PC-3 (cell line): ENCODE data around the gene TAF4. TPM values are rescaled to one million over a fixed set of nuclear protein-coding genes. Genes with fewer than 3 reads are reported as not detected.

Experiments used
- ATAC-seq: fragments of 200-7000 bp; cut with Tn5 transposase; 2 replicates; pipeline ENCODE4 v1.9.1; 2020; ENCODE audit warnings: mild to moderate bottlenecking, moderate library complexity
- BruUV-seq: library from RNA; stranded (reverse); fragments of 400-500 nt; replicated peaks from 2 replicates; lab custom pipeline; 2021; lab: Mats Ljungman, UMichigan
- CTCF ChIA-PET: fragments of 300-600 bp; sonication (Branson Sonifier 250); formaldehyde crosslinking; loops from one replicate; lab custom pipeline; 2022; ENCODE audit warnings: antibody characterized with exemption; lab: Charles Lee
- POLR2A ChIA-PET: fragments of 300-600 bp; sonication (Branson Sonifier 250); formaldehyde crosslinking; loops from one replicate; lab custom pipeline; 2022; ENCODE audit warnings: antibody characterized with exemption; ENCODE audit not compliant: unreplicated experiment; lab: Charles Lee
- DNase-seq: peaks from one replicate; pipeline ENCODE4 v3.0.0-alpha.2; 2015
- H2AFZ ChIP-seq: fragments of 300-600 bp; sonication (generic); 2 replicates; pipeline ENCODE4 v1.6.0; 2016; ENCODE audit warnings: antibody characterized with exemption, low read length
- H3F3A ChIP-seq: fragments of 300-600 bp; sonication (generic); one replicate; pipeline ENCODE4 v1.6.0; 2017; ENCODE audit warnings: antibody characterized with exemption, low read length, control low read depth, mild to moderate bottlenecking; ENCODE audit not compliant: unreplicated experiment
- H3K27ac ChIP-seq: fragments of 300-600 bp; sonication (generic); 2 replicates; pipeline ENCODE4 v1.5.1; 2016; ENCODE audit warnings: mild to moderate bottlenecking, low read length
- H3K27me3 ChIP-seq: fragments of 300-600 bp; sonication (generic); 2 replicates; pipeline ENCODE4 v1.6.1; 2016; ENCODE audit warnings: low read length, mixed read lengths
- H3K36me3 ChIP-seq: fragments of 300-600 bp; sonication (generic); 2 replicates; pipeline ENCODE4 v1.6.1; 2016; ENCODE audit warnings: low read depth, mixed run types, low read length, mixed read lengths
- H3K4me1 ChIP-seq: fragments of 300-600 bp; sonication (generic); 2 replicates; pipeline ENCODE4 v1.5.1; 2016; ENCODE audit warnings: low read length; ENCODE audit not compliant: insufficient read depth
- H3K4me2 ChIP-seq: fragments of 300-600 bp; sonication (generic); 2 replicates; pipeline ENCODE4 v1.6.0; 2016; ENCODE audit warnings: low read length
- H3K4me3 ChIP-seq: fragments of 300-600 bp; sonication (generic); 2 replicates; pipeline ENCODE4 v1.5.1; 2016; ENCODE audit warnings: mild to moderate bottlenecking, low read length, mixed read lengths
- H3K79me2 ChIP-seq: fragments of 300-600 bp; sonication (generic); 2 replicates; pipeline ENCODE4 v1.6.1; 2017; ENCODE audit warnings: low read length, mixed read lengths
- H3K9ac ChIP-seq: fragments of 300-600 bp; sonication (generic); 2 replicates; pipeline ENCODE4 v1.6.0; 2016; ENCODE audit warnings: mild to moderate bottlenecking, low read length
- H3K9me2 ChIP-seq: fragments of 300-600 bp; sonication (generic); replicated peaks from 2 replicates; pipeline ENCODE4 v1.6.1; 2016; ENCODE audit warnings: mixed run types, low read length, mixed read lengths
- H3K9me3 ChIP-seq: fragments of 300-600 bp; sonication (generic); 2 replicates; pipeline ENCODE4 v1.6.1; 2016; ENCODE audit warnings: low read length, mixed read lengths
- H4K20me1 ChIP-seq: fragments of 300-600 bp; sonication (generic); 2 replicates; pipeline ENCODE4 v1.6.1; 2016; ENCODE audit warnings: low read length, mixed read lengths
- CTCF ChIP-seq: fragments of 300-600 bp; sonication (generic); conservative IDR thresholded peaks from 2 replicates; pipeline ENCODE4 v1.5.1; 2017; ENCODE audit warnings: antibody characterized with exemption, low read depth, mild to moderate bottlenecking, low read length
- EZH2 ChIP-seq: fragments of 300-600 bp; sonication (generic); IDR thresholded peaks from one replicate; pipeline ENCODE4 v1.6.1; 2017; ENCODE audit warnings: antibody characterized with exemption, mild to moderate bottlenecking, low read length; ENCODE audit not compliant: unreplicated experiment
- EZH2phosphoT487 ChIP-seq: fragments of 300-600 bp; sonication (generic); IDR thresholded peaks from 2 replicates; pipeline ENCODE4 v1.6.1; 2018; ENCODE audit warnings: mild to moderate bottlenecking, antibody characterized with exemption, low read length, borderline replicate concordance
- intact Hi-C: fragments of 100-400 bp; cut with micrococcal nuclease; formaldehyde crosslinking; loops from 2 replicates; pipeline ENCODE4 v1.9.0; 2023
- total RNA-seq: library from RNA; depleted of rRNA; stranded (reverse); fragments of >200 nt; gene quantifications from 2 replicates; pipeline ENCODE4 v1.2.3, GENCODE V29; 2014

TAF4 gene
- total RNA-seq, 1 experiment from 2014 or later = 9.6 TPM

DNA sequence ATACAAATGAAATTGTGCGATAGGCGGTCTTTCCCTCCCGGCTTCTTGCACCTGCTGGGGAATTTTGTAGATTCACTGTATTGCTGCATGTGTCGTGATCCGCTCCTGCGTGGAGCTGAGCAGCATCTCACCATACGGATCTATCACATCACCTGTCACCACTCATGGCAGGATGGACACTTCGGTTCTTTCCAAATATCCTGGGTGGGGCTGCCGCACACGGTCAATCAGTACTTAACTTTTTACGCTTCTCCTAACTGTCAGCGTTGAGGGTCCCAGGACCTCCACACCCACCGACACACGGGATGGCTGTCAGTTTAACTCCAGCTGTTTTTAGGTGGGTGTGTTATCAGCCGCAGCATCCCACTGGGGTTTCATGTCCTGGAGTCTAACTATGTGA, 19.2 kb downstream of the TAF4 start:
- H3F3A ChIP-seq = no peaks in the 10 kb centered on the region
- no peak overlapping the region for H3K9ac ChIP-seq
- no peak overlapping the region for H2AFZ ChIP-seq
- no peak overlapping the region for H3K4me2 ChIP-seq
- no peaks in the 10 kb centered on the region for H3K9me2 ChIP-seq
- H3K4me1 ChIP-seq = no peaks in the 10 kb centered on the region
- no peak for DNase-seq
- POLR2A ChIA-PET = no interaction called here
- no peaks in the 10 kb centered on the region for H3K36me3 ChIP-seq
- H3K27ac ChIP-seq = no peak overlapping the region
- intact Hi-C loops = no loop called here
- CTCF ChIA-PET = no interaction called here
- H3K9me3 ChIP-seq = no peaks in the 10 kb centered on the region
- no peak for ATAC-seq
- TF ChIP-seq EZH2phosphoT487 (no peak), EZH2 (no peak), CTCF (no peak)
- no peak overlapping the region for H3K4me3 ChIP-seq
- H4K20me1 ChIP-seq = peaks cover 46% of the 10 kb centered on the region
- no TSS peak for BruUV-seq
- H3K27me3 ChIP-seq = no peaks in the 10 kb centered on the region
- H3K79me2 ChIP-seq = peaks cover 100% of the 10 kb centered on the region

DNA sequence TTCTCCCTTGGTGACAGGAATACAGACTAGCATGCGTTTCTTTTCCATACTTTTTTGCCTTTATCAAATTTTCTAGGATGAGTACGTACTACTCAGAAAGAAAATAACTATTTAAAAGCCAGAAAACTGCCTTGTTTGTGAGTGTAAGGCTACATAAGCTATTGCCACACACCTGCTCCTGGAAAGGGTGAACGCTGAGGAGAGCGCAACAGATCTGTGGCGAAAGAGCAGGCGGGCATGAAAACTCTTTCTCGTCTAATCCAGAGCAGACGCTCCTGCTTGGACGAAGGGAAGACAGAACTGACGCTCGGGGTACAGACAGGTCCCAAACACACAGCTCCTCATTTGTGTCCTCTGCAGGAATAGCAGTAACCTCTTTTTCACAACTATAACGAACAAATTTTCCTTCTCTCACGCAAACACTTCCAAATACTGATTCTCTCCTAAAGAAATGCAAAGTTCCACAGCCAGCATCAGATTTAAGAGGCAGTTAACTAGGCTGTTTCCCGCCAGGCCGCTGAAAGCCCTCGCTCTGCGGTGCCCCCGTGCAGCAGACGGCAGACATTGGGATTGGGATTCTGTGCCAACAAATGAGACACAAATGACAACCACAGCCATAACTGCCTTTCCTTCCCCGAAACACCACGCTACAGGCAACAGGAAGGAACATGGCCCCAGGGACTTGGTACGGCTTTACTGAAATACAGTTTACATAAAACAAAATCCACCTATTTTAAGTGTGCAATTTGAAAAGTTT, 20.0 kb downstream of the TAF4 start:
- Histone ChIP-seq H3K27me3 (no peaks in the 10 kb centered on the region), H2AFZ (no peak overlapping the region), H3K9me2 (no peaks in the 10 kb centered on the region), H3K9ac (no peak overlapping the region), H3K4me3 (no peak overlapping the region), H3K79me2 (peaks cover 100% of the 10 kb centered on the region), H3K4me2 (no peak overlapping the region), H3F3A (no peaks in the 10 kb centered on the region), H3K9me3 (no peaks in the 10 kb centered on the region), H4K20me1 (peaks cover 46% of the 10 kb centered on the region), H3K36me3 (no peaks in the 10 kb centered on the region), H3K4me1 (no peaks in the 10 kb centered on the region), H3K27ac (no peak overlapping the region)
- DNase-seq = no peak
- no peak for TF ChIP-seq EZH2phosphoT487
- intact Hi-C loops = no loop called here
- ChIA-PET POLR2A (no interaction called here), CTCF (no interaction called here)
- ATAC-seq = no peak
- no TSS peak for BruUV-seq

GRCh38 chr20:62045118-62045517, 20.6 kb downstream of the TAF4 start:
- ChIA-PET CTCF (no interaction called here), POLR2A (no interaction called here)
- Histone ChIP-seq H4K20me1 (peaks cover 47% of the 10 kb centered on the region), H3K9me2 (no peaks in the 10 kb centered on the region), H3K27me3 (no peaks in the 10 kb centered on the region), H3F3A (no peaks in the 10 kb centered on the region), H3K4me3 (no peak overlapping the region), H3K4me2 (no peak overlapping the region), H3K36me3 (no peaks in the 10 kb centered on the region), H3K9ac (no peak overlapping the region), H3K27ac (no peak overlapping the region), H2AFZ (no peak overlapping the region), H3K9me3 (no peaks in the 10 kb centered on the region), H3K4me1 (0 out of 2 replicates have a peak, but pooled peaks cover under 1% of the 10 kb centered on the region), H3K79me2 (peaks cover 100% of the 10 kb centered on the region)
- no peak for TF ChIP-seq EZH2phosphoT487
- no peak for TF ChIP-seq CTCF
- TF ChIP-seq EZH2 = no peak
- ATAC-seq (no peak), DNase-seq (no peak)
- intact Hi-C loops = no loop called here
- no TSS peak for BruUV-seq
